Measurements from ENCODE around the gene ATL2.

Gene ATL2

DNA sequence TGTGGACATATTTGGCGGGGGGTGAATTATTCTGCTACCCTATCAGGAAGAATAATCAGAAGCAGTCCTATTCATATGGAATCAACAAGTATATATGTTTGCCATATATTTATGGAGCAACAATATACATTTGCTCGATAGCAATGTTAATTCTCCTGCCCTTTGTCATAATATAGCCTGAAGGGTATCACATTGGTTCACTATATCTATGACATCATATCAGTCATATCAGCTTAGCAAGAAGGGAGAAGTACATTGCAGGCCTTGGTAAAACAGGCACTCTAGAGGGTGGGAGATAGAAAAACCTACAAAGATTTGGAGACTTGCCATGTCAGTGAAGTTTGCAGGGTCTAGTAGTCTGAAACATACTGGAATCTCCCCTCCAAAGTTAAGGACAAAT, 128.4 kb downstream of the ATL2 start:
- no peaks in the 10 kb centered on the region for H3K4me1 ChIP-seq (ENCODE audit: insufficient read depth, low read length)
- H3K4me2 ChIP-seq (ENCODE audit: insufficient read depth, low read length), result no peak overlapping the region
- DNase-seq (no peak), ATAC-seq (ENCODE audit: insufficient read depth, low read depth) (no peak)
- TF ChIP-seq, protein P1, sequence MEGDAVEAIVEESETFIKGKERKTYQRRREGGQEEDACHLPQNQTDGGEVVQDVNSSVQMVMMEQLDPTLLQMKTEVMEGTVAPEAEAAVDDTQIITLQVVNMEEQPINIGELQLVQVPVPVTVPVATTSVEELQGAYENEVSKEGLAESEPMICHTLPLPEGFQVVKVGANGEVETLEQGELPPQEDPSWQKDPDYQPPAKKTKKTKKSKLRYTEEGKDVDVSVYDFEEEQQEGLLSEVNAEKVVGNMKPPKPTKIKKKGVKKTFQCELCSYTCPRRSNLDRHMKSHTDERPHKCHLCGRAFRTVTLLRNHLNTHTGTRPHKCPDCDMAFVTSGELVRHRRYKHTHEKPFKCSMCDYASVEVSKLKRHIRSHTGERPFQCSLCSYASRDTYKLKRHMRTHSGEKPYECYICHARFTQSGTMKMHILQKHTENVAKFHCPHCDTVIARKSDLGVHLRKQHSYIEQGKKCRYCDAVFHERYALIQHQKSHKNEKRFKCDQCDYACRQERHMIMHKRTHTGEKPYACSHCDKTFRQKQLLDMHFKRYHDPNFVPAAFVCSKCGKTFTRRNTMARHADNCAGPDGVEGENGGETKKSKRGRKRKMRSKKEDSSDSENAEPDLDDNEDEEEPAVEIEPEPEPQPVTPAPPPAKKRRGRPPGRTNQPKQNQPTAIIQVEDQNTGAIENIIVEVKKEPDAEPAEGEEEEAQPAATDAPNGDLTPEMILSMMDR (IDR thresholded peaks at IDR 0.05; ENCODE audit: borderline replicate concordance, extremely low read depth, low read length, poor library complexity, severe bottlenecking), result no peak
- TF ChIP-seq EZH2 (IDR thresholded peaks at IDR 0.05; ENCODE audit: borderline replicate concordance, low read depth, low read length, severe bottlenecking), result no peak
- no peak overlapping the region for H2AFZ ChIP-seq (ENCODE audit: low read depth, low read length)
- H3K79me2 ChIP-seq (ENCODE audit: insufficient read depth, low read length), result no peaks in the 10 kb centered on the region
- peaks cover 4% of the 10 kb centered on the region for H3K27me3 ChIP-seq (ENCODE audit: insufficient read depth, low read length, poor library complexity)
- no peaks in the 10 kb centered on the region for H3K9me3 ChIP-seq (ENCODE audit: insufficient read depth, low read length, severe bottlenecking)
- H3K36me3 ChIP-seq (ENCODE audit: insufficient read depth, low read length), result no peaks in the 10 kb centered on the region
- no peak overlapping the region for H3K27ac ChIP-seq (ENCODE audit: low read length)
- H3K9ac ChIP-seq (ENCODE audit: low read depth, low read length), result no peak overlapping the region
- no peaks in the 10 kb centered on the region for H4K20me1 ChIP-seq (ENCODE audit: insufficient read depth, low read length)
- H3K4me3 ChIP-seq (ENCODE audit: low read depth in 1 of 2, low read length in 2 of 2), result no peak overlapping the region

DNA sequence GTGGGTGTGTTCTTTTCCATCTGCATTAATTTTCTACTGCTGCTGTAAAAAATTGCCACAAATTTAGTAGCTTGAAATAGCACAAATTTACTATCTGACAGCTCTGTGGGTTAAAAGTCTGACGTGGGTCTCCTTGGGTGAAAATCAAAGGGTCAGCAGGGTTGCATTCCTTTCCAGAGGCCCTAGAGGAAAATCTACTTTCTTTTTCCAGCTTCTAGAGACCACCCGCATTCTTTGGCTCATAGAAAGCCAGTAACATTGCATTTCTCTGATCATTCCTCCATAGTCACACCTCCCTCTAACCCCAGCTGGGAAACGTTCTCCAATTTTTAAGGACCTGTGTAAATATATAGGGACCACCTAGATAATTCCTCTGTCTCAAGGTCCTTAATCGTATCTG, 128.8 kb downstream of the ATL2 start:
- Histone ChIP-seq H3K9me3 (ENCODE audit: insufficient read depth, low read length, severe bottlenecking) (no peaks in the 10 kb centered on the region), H3K4me2 (ENCODE audit: insufficient read depth, low read length) (no peak overlapping the region)
- ATAC-seq (ENCODE audit: insufficient read depth, low read depth), result no peak

DNA sequence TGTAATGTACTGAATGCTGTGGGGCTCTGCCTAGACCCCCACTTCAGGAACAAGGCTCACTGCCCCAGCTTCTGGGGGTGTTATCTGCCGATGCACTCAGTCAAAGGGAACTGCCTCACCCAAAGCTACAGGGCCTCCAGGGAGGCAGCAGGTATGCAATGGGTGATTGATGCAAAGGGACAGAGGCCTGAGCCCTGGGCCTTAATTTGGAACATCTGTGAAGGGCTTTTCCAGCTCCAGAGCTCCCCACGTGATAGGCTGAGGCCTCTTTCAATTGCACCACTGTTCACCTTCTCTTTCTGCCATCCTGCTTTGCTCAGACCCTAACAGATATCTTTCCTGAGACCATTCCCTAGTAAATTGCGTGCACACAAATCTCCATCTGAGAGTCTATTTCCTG, 131.0 kb downstream of the ATL2 start:
- Histone ChIP-seq H3K27me3 (ENCODE audit: insufficient read depth, low read length, poor library complexity) (peaks cover 8% of the 10 kb centered on the region), H2AFZ (ENCODE audit: low read depth, low read length) (no peak overlapping the region), H3K79me2 (ENCODE audit: insufficient read depth, low read length) (no peaks in the 10 kb centered on the region), H3K36me3 (ENCODE audit: insufficient read depth, low read length) (no peaks in the 10 kb centered on the region), H3K27ac (ENCODE audit: low read length) (no peak overlapping the region), H3K4me1 (ENCODE audit: insufficient read depth, low read length) (no peaks in the 10 kb centered on the region), H4K20me1 (ENCODE audit: insufficient read depth, low read length) (no peaks in the 10 kb centered on the region), H3K4me2 (ENCODE audit: insufficient read depth, low read length) (no peak overlapping the region), H3K9me3 (ENCODE audit: insufficient read depth, low read length, severe bottlenecking) (no peaks in the 10 kb centered on the region), H3K9ac (ENCODE audit: low read depth, low read length) (no peak overlapping the region), H3K4me3 (ENCODE audit: low read depth in 1 of 2, low read length in 2 of 2) (no peak overlapping the region)
- DNase-seq (no peak), ATAC-seq (ENCODE audit: insufficient read depth, low read depth) (no peak)
- TF ChIP-seq, protein P1 (IDR thresholded peaks at IDR 0.05; ENCODE audit: borderline replicate concordance, extremely low read depth, low read length, poor library complexity, severe bottlenecking), result no peak
- TF ChIP-seq EZH2 (IDR thresholded peaks at IDR 0.05; ENCODE audit: borderline replicate concordance, low read depth, low read length, severe bottlenecking), result no peak

More for the DNA sequence above, 128.8 kb downstream of the ATL2 start:
- no peak for TF ChIP-seq EZH2 (IDR thresholded peaks at IDR 0.05; ENCODE audit: borderline replicate concordance, low read depth, low read length, severe bottlenecking)
- TF ChIP-seq, protein P1 (IDR thresholded peaks at IDR 0.05; ENCODE audit: borderline replicate concordance, extremely low read depth, low read length, poor library complexity, severe bottlenecking), result no peak
- no peaks in the 10 kb centered on the region for H3K36me3 ChIP-seq (ENCODE audit: insufficient read depth, low read length)
- H2AFZ ChIP-seq (ENCODE audit: low read depth, low read length), result no peak overlapping the region
- no peak overlapping the region for H3K27ac ChIP-seq (ENCODE audit: low read length)
- no peak overlapping the region for H3K4me3 ChIP-seq (ENCODE audit: low read depth in 1 of 2, low read length in 2 of 2)
- DNase-seq, result no peak
- H3K27me3 ChIP-seq (ENCODE audit: insufficient read depth, low read length, poor library complexity), result peaks cover 5% of the 10 kb centered on the region
- H3K9ac ChIP-seq (ENCODE audit: low read depth, low read length), result no peak overlapping the region
- no peaks in the 10 kb centered on the region for H3K4me1 ChIP-seq (ENCODE audit: insufficient read depth, low read length)
- H3K79me2 ChIP-seq (ENCODE audit: insufficient read depth, low read length), result no peaks in the 10 kb centered on the region
- H4K20me1 ChIP-seq (ENCODE audit: insufficient read depth, low read length), result no peaks in the 10 kb centered on the region

DNA sequence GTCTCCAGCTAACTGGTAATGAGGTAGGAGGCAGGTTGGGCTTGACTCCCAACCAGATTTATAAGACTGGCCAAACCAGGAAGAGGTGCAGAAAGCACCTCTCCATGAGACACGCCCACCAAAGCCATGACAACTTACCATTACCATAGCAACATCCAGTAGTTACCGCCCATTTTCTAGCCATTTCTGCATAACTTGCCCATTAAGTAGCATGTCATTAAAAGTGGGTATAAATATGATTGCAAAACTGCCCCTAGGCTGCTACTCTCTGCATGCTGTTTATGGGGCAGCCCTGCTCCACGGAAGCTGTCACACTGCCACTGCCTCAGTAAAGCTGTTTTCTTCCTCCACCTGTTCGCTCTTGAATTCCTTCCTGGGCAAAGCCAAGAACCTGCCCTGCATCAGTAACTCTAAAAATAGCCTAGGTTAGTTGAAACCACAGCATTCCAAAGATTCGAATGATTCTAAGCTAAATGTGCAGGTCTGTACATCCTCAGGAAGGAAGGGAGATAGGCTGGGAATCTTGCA, 131.9 kb downstream of the ATL2 start:
- Histone ChIP-seq H3K4me2 (ENCODE audit: insufficient read depth, low read length) (no peak overlapping the region), H3K4me1 (ENCODE audit: insufficient read depth, low read length) (no peaks in the 10 kb centered on the region), H3K27ac (ENCODE audit: low read length) (no peak overlapping the region), H4K20me1 (ENCODE audit: insufficient read depth, low read length) (no peaks in the 10 kb centered on the region), H3K36me3 (ENCODE audit: insufficient read depth, low read length) (no peaks in the 10 kb centered on the region), H2AFZ (ENCODE audit: low read depth, low read length) (no peak overlapping the region), H3K79me2 (ENCODE audit: insufficient read depth, low read length) (no peaks in the 10 kb centered on the region), H3K9ac (ENCODE audit: low read depth, low read length) (no peak overlapping the region), H3K9me3 (ENCODE audit: insufficient read depth, low read length, severe bottlenecking) (no peaks in the 10 kb centered on the region), H3K27me3 (ENCODE audit: insufficient read depth, low read length, poor library complexity) (peaks cover 8% of the 10 kb centered on the region), H3K4me3 (ENCODE audit: low read depth in 1 of 2, low read length in 2 of 2) (no peak overlapping the region)
- DNase-seq, result no peak
- ATAC-seq (ENCODE audit: insufficient read depth, low read depth), result no peak
- TF ChIP-seq, protein P1 (IDR thresholded peaks at IDR 0.05; ENCODE audit: borderline replicate concordance, extremely low read depth, low read length, poor library complexity, severe bottlenecking), result no peak
- TF ChIP-seq EZH2 (IDR thresholded peaks at IDR 0.05; ENCODE audit: borderline replicate concordance, low read depth, low read length, severe bottlenecking), result no peak

All from DND-41 (cell line).